Kidney epithelial cell (primary cell): ENCODE measurements around the gene ATP12A. TPM values are rescaled to one million over a fixed set of nuclear protein-coding genes. Genes with fewer than 3 reads are reported as not detected.
A peak's percentile ranks its signal among the peaks of the same experiment; 100 is the strongest.

Source experiments
- DNase-seq: peaks from one replicate; pipeline ENCODE4 v3.0.0-alpha.2; 2010; ENCODE audit warnings: low read depth
- H3K27me3 ChIP-seq: 2 replicates; pipeline ENCODE4 v1.6.0; 2011; ENCODE audit warnings: low read length; ENCODE audit not compliant: control insufficient read depth, insufficient read depth
- H3K36me3 ChIP-seq: 2 replicates; pipeline ENCODE4 v1.5.1; 2011; ENCODE audit warnings: low read length; ENCODE audit not compliant: control insufficient read depth, insufficient read depth
- H3K4me3 ChIP-seq: 2 replicates; pipeline ENCODE4 v1.5.1; 2011; ENCODE audit warnings: low read depth, mild to moderate bottlenecking, control low read depth, low read length
- total RNA-seq: library from RNA; depleted of rRNA; stranded (reverse); fragments of >200 nt; gene quantifications from 2 replicates; pipeline ENCODE4 v1.2.3, GENCODE V29; 2015
- TF ChIP-seq, protein P1 (sequence below): IDR thresholded peaks from 2 replicates; pipeline ENCODE4 v1.5.1; 2011; ENCODE audit warnings: mild to moderate bottlenecking, moderate library complexity, low read length, control low read depth, inconsistent platforms; ENCODE audit not compliant: insufficient read depth, poor library complexity, severe bottlenecking

The ATP12A gene
- total RNA-seq, 1 donor from 2014 or later, result 0.04 TPM

DNA sequence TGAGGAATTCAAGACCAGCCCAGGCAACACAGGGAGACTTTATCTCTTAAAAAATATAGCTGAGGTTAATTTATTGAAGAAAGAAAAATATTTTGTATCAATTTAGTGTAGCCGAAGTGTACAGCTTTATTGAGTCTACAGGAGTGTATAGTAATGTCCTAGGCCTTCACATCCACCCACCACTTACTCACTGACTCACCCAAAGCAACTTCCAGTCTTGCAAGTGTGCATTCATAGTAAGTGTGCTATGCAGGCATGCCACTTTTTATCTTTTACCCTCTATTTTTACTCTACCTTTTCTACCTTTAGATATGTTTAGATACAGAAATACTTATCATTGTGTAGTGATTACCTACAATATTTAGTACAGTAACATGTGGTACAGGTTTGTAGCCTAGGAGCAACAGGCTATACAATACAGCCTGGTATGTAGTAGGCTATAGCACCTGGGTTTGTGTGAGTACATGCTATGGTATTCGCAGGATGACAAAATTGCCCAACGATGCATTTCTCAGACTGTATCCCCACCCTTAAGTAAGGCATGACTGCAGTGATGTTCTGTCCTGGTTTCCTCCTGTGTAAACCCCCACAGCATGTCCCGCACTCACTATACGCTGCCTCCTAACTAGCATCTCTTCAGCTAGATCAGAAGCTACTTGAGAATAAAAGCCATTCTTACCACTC lies 15.3 kb upstream of the ATP12A start:
- no peaks in the 10 kb centered on the region for H3K36me3 ChIP-seq
- H3K4me3 ChIP-seq, result no peak overlapping the region
- TF ChIP-seq, protein P1, sequence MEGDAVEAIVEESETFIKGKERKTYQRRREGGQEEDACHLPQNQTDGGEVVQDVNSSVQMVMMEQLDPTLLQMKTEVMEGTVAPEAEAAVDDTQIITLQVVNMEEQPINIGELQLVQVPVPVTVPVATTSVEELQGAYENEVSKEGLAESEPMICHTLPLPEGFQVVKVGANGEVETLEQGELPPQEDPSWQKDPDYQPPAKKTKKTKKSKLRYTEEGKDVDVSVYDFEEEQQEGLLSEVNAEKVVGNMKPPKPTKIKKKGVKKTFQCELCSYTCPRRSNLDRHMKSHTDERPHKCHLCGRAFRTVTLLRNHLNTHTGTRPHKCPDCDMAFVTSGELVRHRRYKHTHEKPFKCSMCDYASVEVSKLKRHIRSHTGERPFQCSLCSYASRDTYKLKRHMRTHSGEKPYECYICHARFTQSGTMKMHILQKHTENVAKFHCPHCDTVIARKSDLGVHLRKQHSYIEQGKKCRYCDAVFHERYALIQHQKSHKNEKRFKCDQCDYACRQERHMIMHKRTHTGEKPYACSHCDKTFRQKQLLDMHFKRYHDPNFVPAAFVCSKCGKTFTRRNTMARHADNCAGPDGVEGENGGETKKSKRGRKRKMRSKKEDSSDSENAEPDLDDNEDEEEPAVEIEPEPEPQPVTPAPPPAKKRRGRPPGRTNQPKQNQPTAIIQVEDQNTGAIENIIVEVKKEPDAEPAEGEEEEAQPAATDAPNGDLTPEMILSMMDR, result no peak
- DNase-seq, result no peak
- no peaks in the 10 kb centered on the region for H3K27me3 ChIP-seq

GRCh38 chr13:24668511-24668910 lies 11.7 kb upstream of the ATP12A start:
- no peak for DNase-seq
- TF ChIP-seq, protein P1, result no peak

DNA sequence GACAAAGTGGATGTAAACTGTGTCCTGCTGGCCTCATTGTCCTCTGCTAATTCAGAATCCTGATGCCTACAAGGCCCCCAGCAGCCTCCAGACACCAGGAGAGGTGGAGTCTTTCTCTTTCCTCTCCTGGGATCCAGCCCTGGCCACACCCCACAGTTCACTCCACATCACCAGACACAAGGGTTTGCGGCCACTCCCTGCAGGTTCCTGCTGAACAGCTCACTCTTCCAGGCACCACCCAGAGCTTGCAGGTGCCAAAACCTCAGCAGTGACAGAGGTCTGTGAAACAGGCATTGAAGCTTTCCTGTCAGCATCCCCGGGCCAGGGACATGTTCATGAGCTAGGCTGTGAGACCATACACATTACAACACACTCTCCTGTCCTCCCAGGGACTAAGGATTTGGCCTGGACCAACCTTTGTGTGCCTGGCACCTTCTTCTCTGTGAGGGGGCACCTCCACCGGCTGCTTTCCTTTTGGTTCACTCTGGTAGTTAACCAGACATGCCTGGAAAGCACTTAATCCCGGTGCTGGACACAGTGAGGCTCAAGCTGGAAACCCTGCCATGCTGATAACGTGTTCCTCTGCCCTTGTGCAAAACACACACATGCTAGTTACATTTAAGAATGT lies 11.1 kb upstream of the ATP12A start:
- H3K4me3 ChIP-seq, result no peak overlapping the region
- no peaks in the 10 kb centered on the region for H3K36me3 ChIP-seq
- no peaks in the 10 kb centered on the region for H3K27me3 ChIP-seq
- DNase-seq, result no peak
- TF ChIP-seq, protein P1, result no peak

More at GRCh38 chr13:24668511-24668910, 11.7 kb upstream of the ATP12A start:
- Histone ChIP-seq H3K27me3 (no peaks in the 10 kb centered on the region), H3K4me3 (no peak overlapping the region), H3K36me3 (no peaks in the 10 kb centered on the region)

DNA sequence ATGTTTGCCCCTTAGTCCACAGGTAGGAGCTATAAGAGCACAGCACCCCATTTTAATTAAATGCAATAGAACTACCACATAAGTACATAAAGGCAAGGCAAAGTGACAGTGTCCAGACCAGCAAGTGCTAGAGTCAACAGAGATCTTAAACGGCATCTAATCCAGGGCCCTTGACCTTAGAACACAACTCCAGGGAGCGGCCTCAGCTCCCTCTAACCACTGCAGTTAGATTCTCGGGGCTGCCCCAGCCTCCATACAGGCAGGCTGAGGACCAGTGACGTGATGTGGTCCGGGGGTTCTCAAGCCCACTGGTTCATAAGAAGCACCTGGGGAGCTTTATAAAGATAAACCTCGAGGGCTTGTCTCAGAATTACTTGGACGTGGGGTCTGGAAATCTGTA lies 10.0 kb upstream of the ATP12A start:
- DNase-seq, result no peak
- Histone ChIP-seq H3K36me3 (no peaks in the 10 kb centered on the region), H3K4me3 (no peak overlapping the region), H3K27me3 (no peaks in the 10 kb centered on the region)
- TF ChIP-seq, protein P1, result no peak

- no peak for DNase-seq
- Histone ChIP-seq H3K36me3 (no peaks in the 10 kb centered on the region), H3K27me3 (no peaks in the 10 kb centered on the region), H3K4me3 (no peak overlapping the region)
- TF ChIP-seq, protein P1, result peak; percentile 42
Observed at GRCh38 chr13:24670961-24671381, 9.2 kb upstream of the ATP12A start.
